ENCODE results near the gene GFOD1.

GFOD1 gene

GRCh38 chr6:13487122-13488014 lies at the start of gene GFOD1:
Gene GFOD1, minus strand, starts transcription at chr6:13487600. Its CDS starts 710 bp downstream, at chr6:13486890.
- DNase-seq, result peak; percentile 52

- DNase-seq, result no peak
These were observed 49.6 kb upstream of the GFOD1 start for GRCh38 chr6:13536796-13537526.

DNA sequence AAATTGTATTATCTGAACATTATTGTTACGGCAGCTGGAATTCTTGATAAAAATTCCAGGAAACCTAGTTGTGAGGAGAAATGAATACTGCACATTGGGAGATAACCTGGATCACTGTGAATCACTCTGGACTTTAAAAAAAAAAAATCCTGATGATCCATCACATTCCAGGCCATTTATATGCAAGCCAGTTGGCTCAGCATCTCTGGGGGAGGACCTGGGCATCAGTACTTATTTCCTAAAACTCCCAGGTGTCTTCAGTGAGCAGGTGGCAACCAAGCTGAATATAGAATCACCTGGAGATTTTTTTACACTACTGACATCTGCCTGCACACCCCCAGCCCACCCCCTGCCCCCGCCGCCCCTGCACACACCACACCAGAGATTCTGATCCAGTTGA lies 47.9 kb upstream of the GFOD1 start:
- no peak for DNase-seq

DNA sequence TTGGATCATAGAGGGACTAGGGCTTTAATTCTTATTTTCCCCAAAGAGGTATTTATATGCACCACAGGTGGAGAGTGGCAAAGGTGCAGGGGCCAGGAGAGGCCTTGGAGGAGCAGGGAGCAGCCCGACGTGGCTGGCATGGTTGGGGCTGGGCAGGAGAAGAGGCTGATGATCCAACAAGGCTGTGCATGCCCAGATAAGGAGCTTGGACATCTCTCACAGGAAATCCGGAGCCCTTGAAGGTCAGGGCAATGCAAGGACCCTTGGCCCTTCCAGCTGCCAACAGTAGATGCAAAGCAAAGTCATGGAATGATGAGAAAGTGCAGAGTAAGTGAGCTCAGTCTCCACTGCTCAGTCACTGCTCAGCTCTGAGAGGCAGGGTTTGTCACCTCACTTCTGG lies 47.1 kb upstream of the GFOD1 start:
- no peak for DNase-seq

DNA sequence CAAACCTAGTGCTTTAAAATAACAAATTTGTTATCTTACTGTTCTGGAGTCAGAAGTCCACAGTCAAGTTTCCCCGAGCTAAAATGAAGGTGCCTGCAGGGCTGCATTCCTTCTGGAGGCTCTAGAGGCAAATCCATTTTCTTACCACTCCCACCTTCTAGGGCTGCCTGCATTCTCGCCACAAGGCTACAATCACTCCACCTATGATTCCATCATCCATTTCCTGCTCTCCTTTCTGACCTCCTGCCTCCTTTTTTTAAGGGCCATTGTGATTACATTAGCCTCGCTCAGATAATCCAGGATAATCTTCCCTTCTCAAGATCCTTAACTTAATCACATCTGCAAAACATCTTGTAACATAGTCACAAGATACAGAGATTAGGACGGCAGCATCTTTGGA lies 44.6 kb upstream of the GFOD1 start:
- no peak for DNase-seq

DNA sequence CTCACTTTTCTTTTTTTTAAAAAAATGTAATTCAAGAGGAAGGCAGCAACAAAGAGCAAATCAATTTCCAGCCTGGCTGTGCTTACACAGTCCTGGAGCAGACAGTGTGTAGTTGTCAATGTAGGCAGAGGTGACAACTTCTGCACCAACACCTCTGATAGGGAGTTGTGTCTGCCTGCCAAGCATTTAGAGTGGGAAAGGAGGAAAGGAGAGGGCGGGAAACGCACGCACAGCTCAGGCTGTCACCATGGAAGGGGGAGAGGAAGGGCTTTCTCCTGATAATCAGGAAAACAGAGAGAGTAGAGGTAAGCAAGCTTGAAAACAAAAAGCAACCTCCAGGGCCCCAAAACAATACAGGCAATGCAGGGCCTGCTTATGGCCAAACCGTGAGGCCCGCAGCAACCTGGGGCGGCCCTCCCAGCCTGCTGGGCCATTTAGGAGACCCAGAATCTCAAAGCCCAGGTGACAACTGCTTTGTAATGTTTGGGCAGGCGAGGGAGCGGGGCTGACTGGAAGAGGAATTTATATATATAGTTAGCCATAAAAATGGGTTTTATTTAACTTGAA lies 41.5 kb upstream of the GFOD1 start:
- no peak for DNase-seq

- DNase-seq, result no peak
These were observed 40.8 kb upstream of the GFOD1 start for GRCh38 chr6:13528232-13528631.

GRCh38 chr6:13527671-13528056 lies 40.3 kb upstream of the GFOD1 start:
- DNase-seq, result no peak

- no peak for DNase-seq
These were observed 39.6 kb upstream of the GFOD1 start for GRCh38 chr6:13526727-13527670.

DNA sequence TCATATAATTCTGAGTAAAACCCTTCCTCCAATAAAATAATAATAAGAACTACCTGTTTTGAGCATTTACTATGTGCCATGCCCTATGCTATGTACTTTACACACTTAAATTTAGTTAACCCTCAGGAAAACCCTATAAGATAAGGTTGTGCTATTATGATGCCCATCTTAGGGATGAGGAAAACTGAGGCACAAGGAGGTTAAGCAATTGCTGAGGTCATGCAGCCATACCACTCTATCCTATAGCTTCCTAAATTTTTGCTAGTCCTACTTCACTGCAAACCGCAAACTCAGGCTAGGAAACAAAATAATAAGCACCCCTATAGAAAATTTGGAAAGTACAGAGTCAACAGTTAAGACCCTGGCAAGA lies 38.9 kb upstream of the GFOD1 start:
- no peak for DNase-seq

GRCh38 chr6:13524801-13525508 lies 37.6 kb upstream of the GFOD1 start:
- DNase-seq, result no peak

DNA sequence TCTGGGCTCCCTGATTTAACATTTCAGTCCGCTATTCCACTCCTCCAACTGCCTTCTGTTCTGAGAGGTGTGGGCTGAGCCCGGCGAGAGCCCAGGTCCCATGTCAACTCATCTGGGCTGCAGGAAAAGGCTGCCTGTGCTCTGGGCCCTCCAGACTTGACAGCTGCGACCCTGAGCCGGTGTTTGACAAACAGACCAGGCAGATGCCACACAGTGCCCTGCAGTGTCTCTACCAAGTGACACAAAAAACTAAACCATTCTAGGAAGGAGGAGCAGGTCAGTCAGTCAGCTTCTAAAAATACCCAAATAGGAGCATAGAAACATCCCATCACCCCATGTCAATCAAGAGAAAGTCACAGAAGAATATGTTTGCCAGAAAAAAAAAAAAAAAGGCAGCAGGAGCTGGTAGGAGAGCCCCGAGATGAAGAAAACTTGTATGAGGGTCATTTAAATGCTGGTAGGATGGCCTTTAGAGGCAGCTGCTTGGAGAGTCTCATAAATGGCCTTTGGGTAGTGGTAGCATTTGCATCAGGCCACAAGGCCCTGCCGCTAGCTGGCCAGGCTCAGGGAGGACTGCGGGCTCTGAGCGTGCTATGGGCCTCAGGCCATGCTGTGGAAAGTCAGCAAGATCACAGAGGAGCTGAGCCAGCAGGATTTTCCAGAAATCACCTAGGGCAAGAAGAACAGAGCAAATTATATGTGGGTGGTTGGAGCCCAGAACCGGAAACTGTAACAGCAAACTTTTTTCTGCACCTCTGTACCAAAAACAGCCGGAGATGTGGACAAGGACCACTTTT lies 36.6 kb upstream of the GFOD1 start:
- DNase-seq, result no peak

DNA sequence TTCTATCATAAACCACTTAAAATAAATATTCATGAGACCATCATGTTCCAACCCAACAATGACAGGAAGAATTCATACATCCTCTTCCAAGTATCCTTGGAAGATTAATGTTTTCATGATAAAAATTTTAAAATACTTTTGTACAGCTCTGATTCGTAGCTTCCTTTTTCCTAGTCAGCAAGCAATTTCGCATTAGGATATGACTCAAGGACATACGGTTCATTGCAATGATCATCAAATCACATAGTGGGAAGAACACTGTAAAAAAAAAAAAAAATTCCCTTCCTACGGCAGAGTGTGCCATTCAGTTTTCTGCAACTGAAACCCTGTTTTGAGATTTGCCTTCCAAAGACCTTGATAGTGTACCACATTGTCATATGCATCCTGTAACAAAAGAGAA lies 35.3 kb upstream of the GFOD1 start:
- no peak for DNase-seq

- no peak for DNase-seq
These were observed 32.4 kb upstream of the GFOD1 start for GRCh38 chr6:13519839-13520238.

DNA sequence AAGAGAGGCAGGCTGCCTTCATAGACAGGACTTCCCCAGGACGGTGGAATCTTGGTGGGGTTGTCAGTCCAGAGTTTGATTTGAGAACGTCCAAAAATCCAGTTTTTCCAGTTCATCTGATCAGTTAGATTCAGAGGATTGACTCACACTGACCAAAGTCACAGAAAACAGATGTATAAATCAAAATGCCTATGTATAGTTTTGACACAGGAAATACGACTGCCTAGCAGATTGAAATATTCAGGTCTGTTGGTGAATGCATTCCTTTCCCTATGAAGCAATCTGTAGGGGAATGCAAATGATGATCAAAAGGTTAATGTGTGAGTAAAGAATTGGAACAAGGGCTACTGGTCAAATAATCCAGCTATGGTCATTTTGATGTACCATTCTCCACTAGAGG lies 29.7 kb upstream of the GFOD1 start:
- DNase-seq, result no peak

DNA sequence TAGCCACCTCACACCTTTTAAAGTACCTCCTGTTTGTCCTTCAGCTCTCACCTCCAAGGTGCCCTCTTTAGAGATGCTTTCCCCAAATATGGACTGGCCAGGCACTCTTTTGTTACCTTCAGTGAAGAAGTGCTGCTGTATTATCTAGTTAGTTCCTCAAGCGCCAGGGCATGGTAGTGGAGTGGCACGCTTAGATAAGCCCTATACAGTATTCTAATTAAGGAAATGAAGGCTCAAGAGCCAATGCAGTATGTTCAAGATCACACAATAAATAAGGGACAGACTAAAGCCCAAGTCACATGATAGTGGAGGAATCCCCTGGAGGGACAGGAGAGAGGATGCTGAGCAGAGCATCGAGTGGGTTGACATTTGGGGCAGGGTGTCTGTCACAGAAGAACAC lies 28.5 kb upstream of the GFOD1 start:
- DNase-seq, result no peak

- DNase-seq, result no peak
These were observed 26.5 kb upstream of the GFOD1 start for GRCh38 chr6:13513626-13514502.

DNA sequence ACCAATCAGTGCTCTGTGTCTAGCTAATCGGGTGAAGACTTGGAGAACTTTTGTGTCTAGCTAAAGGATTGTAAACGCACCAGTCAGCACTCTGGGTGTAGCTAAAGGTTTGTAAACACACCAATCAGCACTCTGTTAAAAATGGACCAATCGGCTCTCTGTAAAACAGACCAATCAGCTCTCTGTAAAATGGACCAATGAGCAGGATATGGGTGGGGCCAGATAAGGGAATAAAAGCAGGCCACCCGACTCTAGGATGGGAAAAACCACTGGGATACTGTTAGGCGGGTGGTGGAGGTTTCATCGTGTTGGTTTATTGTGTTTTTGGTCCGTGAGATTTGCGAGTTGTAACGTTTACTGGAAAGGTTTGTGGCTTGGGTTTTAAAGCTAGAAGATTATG lies 25.5 kb upstream of the GFOD1 start:
- DNase-seq, result no peak

- no peak for DNase-seq
These were observed 24.7 kb upstream of the GFOD1 start for GRCh38 chr6:13511913-13512717.

Data from DMS79 treated with DMSO at 0.1 percent for 48 hours (cell line).